H1 (cell line): ENCODE measurements around the gene RARA. TPM values are rescaled to one million over a fixed set of nuclear protein-coding genes. Genes with fewer than 3 reads are reported as not detected.
"Not testable (repeated sequence)": the region's sequence is repeated elsewhere in the genome, so short reads cannot be mapped to it uniquely, and the experiment has no call there.

Source experiments
- CTCF ChIA-PET: fragments of 300-600 bp; sonication (Branson Sonifier 250); formaldehyde crosslinking; loops from one replicate; lab custom pipeline; 2021; ENCODE audit not compliant: partially characterized antibody; lab: Charles Lee
- POLR2A ChIA-PET: fragments of 300-600 bp; sonication (Branson Sonifier 250); formaldehyde crosslinking; loops from one replicate; lab custom pipeline; 2021; ENCODE audit warnings: inconsistent platforms; ENCODE audit not compliant: partially characterized antibody; lab: Charles Lee
- DNase-seq, 2 experiments: peaks; one replicate each; pipeline versions ENCODE4 v3.0.0 to v3.0.0-alpha.2; 2010 to 2022; ENCODE audit warnings: low spot score in 2 of 2, low read depth in 1 of 2, mixed read lengths in 1 of 2
- FAIRE-seq: peaks from 2 replicates; lab custom pipeline; 2011; peaks lifted over from hg19 to GRCh38; lab: Jason Lieb, UNC
- H2AFZ ChIP-seq: 2 replicates; pipeline ENCODE4 v1.8.1; 2012; ENCODE audit warnings: low read length, inconsistent platforms
- H2AK5ac ChIP-seq: 2 replicates; pipeline ENCODE4 v1.6.1; 2013; ENCODE audit warnings: low read depth, low read length
- H2BK120ac ChIP-seq: replicated peaks from 2 replicates; pipeline ENCODE3; 2013; ENCODE audit warnings: low read depth, low read length, inconsistent platforms
- H2BK12ac ChIP-seq: 2 replicates; pipeline ENCODE4 v1.6.1; 2013; ENCODE audit warnings: low read depth, low read length
- H2BK15ac ChIP-seq: 2 replicates; pipeline ENCODE4 v1.6.1; 2013; ENCODE audit warnings: low read length
- H2BK20ac ChIP-seq: 2 replicates; pipeline ENCODE4 v1.6.1; 2013; ENCODE audit warnings: low read length
- H2BK5ac ChIP-seq: 2 replicates; pipeline ENCODE4 v1.6.1; 2013; ENCODE audit warnings: low read depth, low read length
- H3K14ac ChIP-seq: 2 replicates; pipeline ENCODE4 v1.6.1; 2013; ENCODE audit warnings: inconsistent platforms; ENCODE audit not compliant: insufficient read length
- H3K18ac ChIP-seq: 2 replicates; pipeline ENCODE4 v1.6.1; 2013; ENCODE audit warnings: low read length; ENCODE audit errors: extremely low read depth
- H3K23ac ChIP-seq: 2 replicates; pipeline ENCODE4 v1.6.1; 2013; ENCODE audit warnings: inconsistent platforms; ENCODE audit not compliant: insufficient read length
- H3K23me2 ChIP-seq: 2 replicates; pipeline ENCODE4 v1.6.1; 2013; ENCODE audit warnings: low read depth, low read length
- H3K27ac ChIP-seq: 2 replicates; pipeline ENCODE4 v1.6.1; 2011; ENCODE audit warnings: low read depth, low read length, inconsistent platforms
- H3K27me3 ChIP-seq, 4 experiments: replicated peaks in 1 of 4; 1 replicate in 1 of 4; 2 replicates in 3 of 4; pipeline versions ENCODE4 v1.6.1 to v1.8.1; 2011 to 2013; ENCODE audit warnings: low read length in 3 of 4, mild to moderate bottlenecking in 3 of 4, inconsistent platforms in 2 of 4, mixed read lengths in 2 of 4, moderate library complexity in 1 of 4; ENCODE audit not compliant: control insufficient read depth in 3 of 4, insufficient read depth in 3 of 4; ENCODE audit errors: extremely low read depth in 1 of 4
- H3K36me3 ChIP-seq, 4 experiments: 2 replicates each; pipeline versions ENCODE4 v1.6.1 to v1.8.1; 2011 to 2013; ENCODE audit warnings: mild to moderate bottlenecking in 4 of 4, low read length in 3 of 4, moderate library complexity in 2 of 4, control low read depth in 1 of 4, inconsistent platforms in 1 of 4; ENCODE audit not compliant: insufficient read depth in 4 of 4, control insufficient read depth in 2 of 4
- H3K4ac ChIP-seq: replicated peaks from 2 replicates; pipeline ENCODE3; 2013; ENCODE audit warnings: low read length, low read depth, mixed read lengths, inconsistent platforms; ENCODE audit not compliant: insufficient read length
- H3K4me1 ChIP-seq, 4 experiments: replicated peaks in 1 of 4; 1 replicate in 1 of 4; 2 replicates in 3 of 4; pipeline versions ENCODE4 v1.6.1 to v1.8.1; 2011 to 2013; ENCODE audit warnings: low read length in 3 of 4, inconsistent platforms in 2 of 4, mixed read lengths in 1 of 4; ENCODE audit not compliant: insufficient read depth in 4 of 4, control insufficient read depth in 3 of 4
- H3K4me2 ChIP-seq, 2 experiments: 2 replicates each; pipeline versions ENCODE4 v1.6.1 to v1.8.1; 2011 to 2013; ENCODE audit warnings: low read depth in 2 of 2, low read length in 2 of 2, control low read depth in 1 of 2, inconsistent platforms in 1 of 2, mild to moderate bottlenecking in 1 of 2; ENCODE audit not compliant: insufficient read depth in 1 of 2
- H3K4me3 ChIP-seq, 4 experiments: fragments of 200-600, 300-600 bp in 1 of 4; sonication (generic), shearing (Covaris generic), sonication (Bioruptor Twin) in 1 of 4; 2 replicates each; pipeline versions ENCODE4 v1.5.1 to v1.8.1; 2011 to 2016; ENCODE audit warnings: low read length in 4 of 4, low read depth in 3 of 4, control low read depth in 2 of 4, inconsistent platforms in 2 of 4, mild to moderate bottlenecking in 2 of 4, mixed read lengths in 1 of 4, moderate library complexity in 1 of 4; ENCODE audit not compliant: insufficient read depth in 2 of 4; ENCODE audit errors: extremely low read depth in 1 of 4
- H3K56ac ChIP-seq: replicated peaks from 2 replicates; pipeline ENCODE3; 2013; ENCODE audit warnings: low read depth, mild to moderate bottlenecking, mixed read lengths, low read length, inconsistent platforms; ENCODE audit not compliant: insufficient read length
- H3K79me1 ChIP-seq: 2 replicates; pipeline ENCODE4 v1.6.1; 2013; ENCODE audit warnings: low read depth, low read length, control low read depth
- H3K79me2 ChIP-seq, 2 experiments: 2 replicates each; pipeline versions ENCODE4 v1.6.1 to v1.8.1; 2012 to 2013; ENCODE audit warnings: low read length in 2 of 2, mild to moderate bottlenecking in 2 of 2, inconsistent platforms in 1 of 2; ENCODE audit not compliant: insufficient read depth in 2 of 2, control insufficient read depth in 1 of 2
- H3K9ac ChIP-seq, 4 experiments: replicated peaks in 1 of 4; 1 replicate in 1 of 4; 2 replicates in 3 of 4; pipeline versions ENCODE4 v1.6.1 to v1.8.1; 2011 to 2013; ENCODE audit warnings: low read depth in 3 of 4, low read length in 3 of 4, control low read depth in 2 of 4, mild to moderate bottlenecking in 2 of 4, moderate library complexity in 2 of 4, inconsistent platforms in 1 of 4; ENCODE audit errors: extremely low read depth in 1 of 4
- H3K9me3 ChIP-seq, 2 experiments: 2 replicates each; pipeline versions ENCODE4 v1.6.1 to v1.8.1; 2012 to 2013; ENCODE audit warnings: mild to moderate bottlenecking in 2 of 2, moderate library complexity in 2 of 2, control low read depth in 1 of 2, inconsistent platforms in 1 of 2, low read depth in 1 of 2, low read length in 1 of 2, mixed read lengths in 1 of 2; ENCODE audit not compliant: insufficient read depth in 2 of 2
- H4K20me1 ChIP-seq, 2 experiments: replicated peaks in 1 of 2; 2 replicates each; pipeline versions ENCODE3 to v1.8.1; 2011 to 2013; ENCODE audit warnings: inconsistent platforms in 2 of 2, low read length in 2 of 2, mild to moderate bottlenecking in 1 of 2; ENCODE audit not compliant: insufficient read depth in 2 of 2, control insufficient read depth in 1 of 2
- H4K5ac ChIP-seq: 2 replicates; pipeline ENCODE4 v1.6.1; 2013; ENCODE audit warnings: low read length, low read depth, mixed read lengths, inconsistent platforms; ENCODE audit not compliant: insufficient read length
- H4K8ac ChIP-seq: 2 replicates; pipeline ENCODE4 v1.8.0; 2013; ENCODE audit warnings: mild to moderate bottlenecking, moderate library complexity, low read length, inconsistent platforms; ENCODE audit not compliant: insufficient read depth; ENCODE audit errors: extremely low read depth
- H4K91ac ChIP-seq: replicated peaks from 2 replicates; pipeline ENCODE3; 2013; ENCODE audit warnings: low read length, mixed read lengths, inconsistent platforms; ENCODE audit not compliant: insufficient read length
- WGBS, 2 experiments: shearing (Covaris generic) in 1 of 2; methylation state at CpG; one replicate each; pipeline versions ENCODE4 v1.1.6 to v1.1.7; 2013 to 2015; ENCODE audit warnings: low lambda C conversion rate in 2 of 2, mixed read lengths in 2 of 2, inconsistent platforms in 1 of 2, low coverage in 1 of 2, missing lambda C conversion rate in 1 of 2; ENCODE audit not compliant: insufficient replicate concordance in 2 of 2, insufficient coverage in 1 of 2, insufficient read length in 1 of 2; ENCODE audit errors: extremely low coverage in 1 of 2, missing lambda C conversion rate in 1 of 2; 5-methylcytosine and 5-hydroxymethylcytosine counted together
- polyA plus RNA-seq, 7 experiments: library from polyadenylated mRNA; depleted of rRNA in 3 of 7; stranded (reverse) in 5 of 7; unstranded in 2 of 7; fragments of >200 nt in 5 of 7; fragments of 200-250 nt in 2 of 7; gene quantifications; 1 replicate in 5 of 7; 2 replicates in 1 of 7; 4 replicates in 1 of 7; pipeline versions ENCODE4 v1.2.1 to v1.2.3, GENCODE V29; 2011 to 2013; ENCODE audit warnings: missing spikeins in 2 of 7, mixed read lengths in 2 of 7
- total RNA-seq: library from RNA; stranded (reverse); fragmentation: NEBNext Ultra II Directional; extraction: Animal tissue kit (Norgen Biotek cat#: 25700); gene quantifications from 2 replicates; pipeline ENCODE4 v1.2.1, GENCODE V29; 2021

The RARA gene
- total and polyA plus RNA-seq, 2 of the 8 experiments (the other 6 are each of a cell fraction or from before 2014, with no cell fraction given), result 4.4 to 16.5 TPM

- H2BK20ac ChIP-seq, H2BK120ac ChIP-seq, H4K91ac ChIP-seq, FAIRE-seq, H2BK15ac ChIP-seq, H3K27ac ChIP-seq, H3K4me3 ChIP-seq, H4K8ac ChIP-seq, H3K4me1 ChIP-seq, H3K79me2 ChIP-seq, H2AFZ ChIP-seq, H3K14ac ChIP-seq, H4K5ac ChIP-seq, DNase-seq, H3K36me3 ChIP-seq, H4K20me1 ChIP-seq, H3K23ac ChIP-seq, H3K9me3 ChIP-seq, H3K56ac ChIP-seq, H3K18ac ChIP-seq, H3K4ac ChIP-seq, H3K23me2 ChIP-seq, H2BK12ac ChIP-seq, H3K9ac ChIP-seq, H3K27me3 ChIP-seq, H3K4me2 ChIP-seq, H2BK5ac ChIP-seq, H3K79me1 ChIP-seq, H2AK5ac ChIP-seq: not testable (repeated sequence)
- 84% methylated on average over 4 of the region's 4 CpGs; no CpG with 5 or more reads in 1 of the 2 experiments for WGBS, 2 experiments
- ChIA-PET POLR2A (interaction anchor here (1.3 kb wide), 1 partner anchor 45 kb away, joined by 3 read pairs; the partner anchor contains the start of gene TOP2A), CTCF (interaction anchor here (0.6 to 3.7 kb wide), 2 partner anchors 11 to 161 kb away, joined by 3 to 17 read pairs; no protein-coding TSS in a partner anchor)
Observed at GRCh38 chr17:40372644-40373043, 63.7 kb downstream of the RARA start.
